ENCODE data around the gene MED27.

MED27 gene

GRCh38 chr9:132025766-132026165 lies 53.9 kb downstream of the MED27 start (continued):
- TF ChIP-seq ZNF280D (tag by site-specific recombination; IDR thresholded peaks at IDR 0.05) (no peak), ZSCAN4 (tag by site-specific recombination; IDR thresholded peaks at IDR 0.05) (no peak), ZBTB44 (tag by site-specific recombination; IDR thresholded peaks at IDR 0.05) (no peak), SP7 (tag by site-specific recombination; IDR thresholded peaks at IDR 0.05) (no peak), ZNF621 (tag by site-specific recombination; IDR thresholded peaks at IDR 0.05) (no peak), ZNF664 (tag by site-specific recombination; IDR thresholded peaks at IDR 0.05) (no peak), ZXDB (tag by site-specific recombination; IDR thresholded peaks at IDR 0.05) (no peak), ZNF645 (tag by site-specific recombination; IDR thresholded peaks at IDR 0.05) (no peak)

GRCh38 chr9:132024589-132024988 lies 55.1 kb downstream of the MED27 start:
- CTCF ChIA-PET = interaction anchor here (0.6 to 1.3 kb wide), 4 partner anchors 22 to 130 kb away, joined by 3 to 4 read pairs (median 3); no protein-coding TSS in a partner anchor
- Histone ChIP-seq H3K27ac (ENCODE audit: extremely low read depth, low read depth, low read length) (no peak overlapping the region), H3K4me3 (ENCODE audit: low read depth, low read length) (no peak overlapping the region), H3K36me3 (ENCODE audit: control insufficient read depth in 2 of 2, insufficient read depth in 1 of 2, low read length in 2 of 2) (no peaks in the 10 kb centered on the region), H3K9me3 (ENCODE audit: control insufficient read depth, insufficient read depth, low read depth, low read length) (no peaks in the 10 kb centered on the region), H3K4me1 (ENCODE audit: control insufficient read depth, insufficient read depth, low read length) (peaks cover 2% of the 10 kb centered on the region)
- no peak for TF ChIP-seq ZNF558 (tag by site-specific recombination; IDR thresholded peaks at IDR 0.05)
- TF ChIP-seq HIC1 (tag by site-specific recombination; IDR thresholded peaks at IDR 0.05) = no peak
- peak; percentile 84 for TF ChIP-seq REST (tag by site-specific recombination; IDR thresholded peaks at IDR 0.05)
- POLR2A ChIA-PET = no interaction called here

All from HEK293 (cell line).